ENCODE results near the gene DLST.

GRCh38 chr14:74952180-74952665 is 70.5 kb downstream of the DLST start:
- no peak for TF ChIP-seq CTCF (IDR thresholded peaks at IDR 0.05)
- TF ChIP-seq RAD21 (conservative IDR thresholded peaks at IDR 0.05 in 1 of 2, IDR thresholded peaks at IDR 0.05 in 1 of 2) = no peak
- no peak for TF ChIP-seq SMC3 (IDR thresholded peaks at IDR 0.05)
- no peak for TF ChIP-seq POLR2A (IDR thresholded peaks at IDR 0.05; ENCODE audit: low read length)
- no peak for TF ChIP-seq ZC3H11A (IDR thresholded peaks at IDR 0.05)
- TF ChIP-seq MAX (IDR thresholded peaks at IDR 0.05) = no peak
- no peak for TF ChIP-seq E2F6 (IDR thresholded peaks at IDR 0.05; ENCODE audit: borderline replicate concordance, low read depth)
- TF ChIP-seq SREBF2 (IDR thresholded peaks at IDR 0.05) = no peak
- no peak for TF ChIP-seq RARB (CRISPR knock-in tag; IDR thresholded peaks at IDR 0.05)
- no peak for TF ChIP-seq USF2 (IDR thresholded peaks at IDR 0.05)
